CD4-positive, alpha-beta T cell treated with Interleukin-6 at 100 ng/mL for 8 hours (primary cell): Measurements from ENCODE around the gene MACROD2.
"Not testable (repeated sequence)": the region's sequence is repeated elsewhere in the genome, so short reads cannot be mapped to it uniquely, and the experiment has no call there.

Source experiments
- DNase-seq: peaks from one replicate; pipeline ENCODE4 v3.0.0-alpha.2; 2020; ENCODE audit warnings: mixed read lengths, low spot score

MACROD2 gene

GRCh38 chr20:14193443-14193842 lies 198.1 kb downstream of the MACROD2 start:
- no peak for DNase-seq

- no peak for DNase-seq
Measured at GRCh38 chr20:14193885-14194284, 198.6 kb downstream of the MACROD2 start.

- no peak for DNase-seq
Measured at GRCh38 chr20:14197097-14197496, 201.8 kb downstream of the MACROD2 start.

GRCh38 chr20:14198416-14198815 lies 203.1 kb downstream of the MACROD2 start:
- DNase-seq, result no peak

GRCh38 chr20:14199111-14199510 lies 203.8 kb downstream of the MACROD2 start:
- DNase-seq, result no peak

- DNase-seq, result no peak
Measured at GRCh38 chr20:14203657-14204056, 208.3 kb downstream of the MACROD2 start.

- DNase-seq, result no peak
Measured at GRCh38 chr20:14207591-14207990, 212.3 kb downstream of the MACROD2 start.

GRCh38 chr20:14208956-14209355 lies 213.6 kb downstream of the MACROD2 start:
- DNase-seq, result no peak

GRCh38 chr20:14210146-14210545 lies 214.8 kb downstream of the MACROD2 start:
- no peak for DNase-seq

GRCh38 chr20:14214046-14214445 lies 218.7 kb downstream of the MACROD2 start:
- no peak for DNase-seq

GRCh38 chr20:14215880-14216279 lies 220.6 kb downstream of the MACROD2 start:
- not testable (repeated sequence) for DNase-seq

GRCh38 chr20:14219801-14220461 lies 224.6 kb downstream of the MACROD2 start:
- no peak for DNase-seq

- no peak for DNase-seq
Measured at GRCh38 chr20:14220986-14221385, 225.7 kb downstream of the MACROD2 start.

GRCh38 chr20:14223806-14224205 lies 228.5 kb downstream of the MACROD2 start:
- DNase-seq, result no peak

GRCh38 chr20:14226051-14227049 lies 231.0 kb downstream of the MACROD2 start:
- not testable (repeated sequence) for DNase-seq

GRCh38 chr20:14232650-14233049 lies 237.3 kb downstream of the MACROD2 start:
- no peak for DNase-seq

GRCh38 chr20:14234666-14235295 lies 239.5 kb downstream of the MACROD2 start:
- DNase-seq, result no peak

- DNase-seq, result no peak
Measured at GRCh38 chr20:14235355-14235754, 240.0 kb downstream of the MACROD2 start.

GRCh38 chr20:14245368-14245970 lies 250.2 kb downstream of the MACROD2 start:
- no peak for DNase-seq

- no peak for DNase-seq
Measured at GRCh38 chr20:14259689-14260088, 264.4 kb downstream of the MACROD2 start.

- DNase-seq, result no peak
Measured at GRCh38 chr20:14260367-14260766, 265.1 kb downstream of the MACROD2 start.

- DNase-seq, result no peak
Measured at GRCh38 chr20:14264869-14265268, 269.6 kb downstream of the MACROD2 start.
